ENCODE data around the gene MYLK4.

DNA sequence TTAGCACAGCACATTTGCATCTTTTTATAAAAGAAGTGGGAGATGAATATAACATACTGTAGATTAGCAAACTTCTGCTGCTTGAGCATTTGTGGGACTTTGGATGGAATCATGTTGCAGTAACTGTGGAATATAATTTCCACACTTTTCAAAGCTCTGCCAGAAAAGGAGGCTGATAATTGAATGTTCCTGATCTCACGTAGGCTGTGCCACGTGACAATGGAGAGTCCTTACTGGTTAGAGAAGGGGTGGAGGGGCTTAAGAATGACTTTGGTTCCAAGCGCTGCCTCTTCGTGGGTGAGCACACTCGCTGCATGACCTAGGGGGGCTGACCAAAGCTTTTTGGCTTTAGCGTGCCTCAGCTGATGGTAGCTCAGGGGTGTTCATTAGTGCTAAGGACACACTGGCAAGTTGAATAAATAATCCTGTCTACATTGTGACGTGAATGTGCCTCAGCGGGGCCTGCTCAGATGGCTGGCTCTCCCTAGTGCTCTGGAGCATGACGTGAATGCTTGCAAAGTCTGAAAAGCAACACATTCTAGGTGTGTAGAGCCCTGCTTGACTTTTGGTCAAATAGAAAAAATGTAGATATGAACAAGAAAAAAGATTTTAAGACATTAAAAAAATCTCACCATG is 29.5 kb upstream of the MYLK4 start:
- TF ChIP-seq, protein P1, sequence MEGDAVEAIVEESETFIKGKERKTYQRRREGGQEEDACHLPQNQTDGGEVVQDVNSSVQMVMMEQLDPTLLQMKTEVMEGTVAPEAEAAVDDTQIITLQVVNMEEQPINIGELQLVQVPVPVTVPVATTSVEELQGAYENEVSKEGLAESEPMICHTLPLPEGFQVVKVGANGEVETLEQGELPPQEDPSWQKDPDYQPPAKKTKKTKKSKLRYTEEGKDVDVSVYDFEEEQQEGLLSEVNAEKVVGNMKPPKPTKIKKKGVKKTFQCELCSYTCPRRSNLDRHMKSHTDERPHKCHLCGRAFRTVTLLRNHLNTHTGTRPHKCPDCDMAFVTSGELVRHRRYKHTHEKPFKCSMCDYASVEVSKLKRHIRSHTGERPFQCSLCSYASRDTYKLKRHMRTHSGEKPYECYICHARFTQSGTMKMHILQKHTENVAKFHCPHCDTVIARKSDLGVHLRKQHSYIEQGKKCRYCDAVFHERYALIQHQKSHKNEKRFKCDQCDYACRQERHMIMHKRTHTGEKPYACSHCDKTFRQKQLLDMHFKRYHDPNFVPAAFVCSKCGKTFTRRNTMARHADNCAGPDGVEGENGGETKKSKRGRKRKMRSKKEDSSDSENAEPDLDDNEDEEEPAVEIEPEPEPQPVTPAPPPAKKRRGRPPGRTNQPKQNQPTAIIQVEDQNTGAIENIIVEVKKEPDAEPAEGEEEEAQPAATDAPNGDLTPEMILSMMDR (IDR thresholded peaks at IDR 0.05): no peak
- TF ChIP-seq EP300 (IDR thresholded peaks at IDR 0.05) (no peak), POLR2AphosphoS5 (IDR thresholded peaks at IDR 0.05) (no peak), POLR2A (IDR thresholded peaks at IDR 0.05; ENCODE audit: low read depth) (no peak)
